CD4-positive, alpha-beta T cell treated with Interferon alpha-2 for 1 hour (primary cell): ENCODE results near the gene CCM2L.

Experiments
- DNase-seq, 2 donors: peaks; one replicate each; pipeline ENCODE4 v3.0.0-alpha.2; 2020 to 2022

Gene CCM2L

GRCh38 chr20:32010101-32010500, at the start of gene CCM2L:
CCM2L (plus strand) TSS chr20:32010438; CDS start chr20:32010455, 17 bp downstream.
- no peak for DNase-seq

- DNase-seq = no peak
These were observed 47.5 kb upstream of the CCM2L start for GRCh38 chr20:31962761-31963160.

DNA sequence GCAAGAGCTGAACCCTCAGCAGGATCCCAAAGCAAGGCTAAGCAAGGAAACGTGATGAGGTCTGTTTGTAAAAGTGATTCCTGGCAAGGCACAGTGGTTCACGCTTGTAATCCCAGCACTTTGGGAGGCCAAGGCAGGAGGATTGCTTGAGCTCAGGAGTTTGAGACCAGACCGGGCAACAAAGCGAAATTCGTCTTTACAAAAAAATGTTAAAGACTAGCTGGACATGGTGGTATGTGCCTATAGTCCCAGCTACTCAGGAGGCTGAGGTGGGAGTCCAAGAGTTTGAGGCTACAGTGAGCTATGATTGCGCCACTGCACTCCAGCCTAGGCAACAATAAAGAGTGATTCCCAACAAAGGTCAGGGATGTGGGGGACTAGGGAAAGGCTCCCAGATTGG, 46.3 kb upstream of the CCM2L start:
- no peak for DNase-seq

- no peak for DNase-seq
These were observed 43.1 kb upstream of the CCM2L start for GRCh38 chr20:31966991-31967655.

GRCh38 chr20:31967830-31968249, 42.4 kb upstream of the CCM2L start, which contains the start of gene XKR7:
XKR7 (plus strand) TSS chr20:31968151; CDS start chr20:31968176, 25 bp downstream.
- DNase-seq = peak; percentile 2 to 17

- peak; percentile 72 to 82 for DNase-seq
These were observed 41.7 kb upstream of the CCM2L start for GRCh38 chr20:31968291-31969126.

- DNase-seq = no peak
These were observed 40.2 kb upstream of the CCM2L start for GRCh38 chr20:31969991-31970390.

DNA sequence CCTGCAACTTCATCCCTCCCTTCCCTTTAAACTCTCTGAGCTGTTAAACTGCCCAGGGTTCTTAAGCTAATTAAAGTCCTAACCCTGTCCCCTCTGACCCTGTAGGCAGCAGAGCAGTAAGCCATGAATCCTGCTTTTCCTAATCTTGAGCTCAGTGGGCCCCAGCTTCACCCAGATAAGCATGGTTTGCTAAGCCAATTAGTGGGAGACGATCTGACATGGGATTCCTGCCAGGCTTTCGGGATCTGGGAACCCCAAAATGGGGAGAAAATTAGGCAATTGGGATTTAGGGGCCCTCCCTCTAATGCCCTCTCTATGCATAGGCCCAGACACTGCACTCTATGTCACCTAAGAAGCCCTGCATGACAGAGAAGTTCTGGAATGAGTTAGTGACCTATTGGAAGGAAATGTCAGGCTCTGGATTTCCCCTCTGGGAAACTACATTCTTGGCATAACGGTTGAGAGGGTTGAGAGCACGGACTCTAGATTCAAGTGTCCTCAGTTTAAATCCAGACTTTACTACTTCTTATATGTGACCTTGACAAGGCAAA, 37.7 kb upstream of the CCM2L start:
- DNase-seq = no peak

DNA sequence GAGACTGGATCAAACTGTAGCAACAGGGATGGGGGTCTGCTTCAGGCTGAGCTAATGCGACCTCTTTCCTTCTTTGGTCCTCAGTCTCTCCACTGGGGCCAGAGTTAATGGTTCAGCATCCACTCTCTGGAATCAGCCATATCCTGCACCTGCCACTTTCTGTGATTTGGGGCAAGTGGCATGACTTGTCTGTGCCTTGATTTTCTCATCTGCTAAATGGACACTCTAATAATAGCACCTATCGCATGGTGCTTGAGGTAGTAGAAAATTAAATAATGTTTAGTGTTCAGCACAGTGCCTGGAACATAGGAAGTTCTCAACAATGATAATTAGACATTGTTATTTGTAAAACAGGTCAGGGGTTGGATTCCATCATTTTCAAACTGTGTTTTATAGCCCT, 35.9 kb upstream of the CCM2L start:
- DNase-seq = no peak

DNA sequence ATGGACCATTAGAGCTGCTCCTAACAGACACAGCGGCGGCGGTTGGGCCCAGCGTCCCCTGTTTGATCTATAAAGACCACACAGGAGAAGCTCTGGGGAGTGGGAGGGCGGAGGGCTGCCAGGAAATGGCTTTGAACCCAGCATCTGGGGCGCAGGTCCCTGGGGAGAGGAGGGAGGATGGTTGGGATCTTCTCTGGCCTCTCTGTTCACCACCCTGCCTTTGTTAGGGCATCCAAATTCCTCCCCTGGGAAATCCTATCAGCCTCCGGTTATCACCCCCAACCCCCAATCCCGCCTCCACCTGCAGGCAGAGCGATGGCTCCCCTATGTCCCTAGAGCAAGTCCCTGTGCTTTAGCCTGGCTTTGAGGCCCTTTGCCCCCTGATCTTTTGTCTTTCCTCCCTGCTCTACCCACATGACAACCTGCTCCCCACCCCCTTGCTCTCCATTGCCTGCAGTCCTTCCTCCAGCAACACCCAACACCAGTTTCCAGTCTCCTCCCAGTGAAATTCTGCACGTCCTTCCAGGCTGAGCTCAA, 35.2 kb upstream of the CCM2L start:
- no peak for DNase-seq

DNA sequence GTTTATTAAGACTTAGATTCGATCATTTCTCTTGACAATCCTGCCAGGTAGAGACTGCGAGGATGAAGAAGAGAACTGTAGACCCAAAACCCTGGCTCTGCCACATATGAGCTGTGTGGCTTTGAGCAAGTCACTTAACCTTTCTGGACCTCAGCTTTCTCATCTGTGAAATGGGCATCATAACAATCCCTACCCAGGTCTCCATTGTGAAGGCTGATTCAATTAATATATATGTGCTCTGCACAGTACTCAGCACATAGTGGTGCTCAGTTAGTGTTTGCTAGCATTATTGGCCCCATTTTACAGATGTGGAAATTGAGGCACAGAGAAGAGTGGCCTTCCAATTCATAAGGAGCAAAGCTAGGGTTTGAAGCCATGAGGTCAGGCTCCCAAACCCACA, 34.4 kb upstream of the CCM2L start:
- no peak for DNase-seq

DNA sequence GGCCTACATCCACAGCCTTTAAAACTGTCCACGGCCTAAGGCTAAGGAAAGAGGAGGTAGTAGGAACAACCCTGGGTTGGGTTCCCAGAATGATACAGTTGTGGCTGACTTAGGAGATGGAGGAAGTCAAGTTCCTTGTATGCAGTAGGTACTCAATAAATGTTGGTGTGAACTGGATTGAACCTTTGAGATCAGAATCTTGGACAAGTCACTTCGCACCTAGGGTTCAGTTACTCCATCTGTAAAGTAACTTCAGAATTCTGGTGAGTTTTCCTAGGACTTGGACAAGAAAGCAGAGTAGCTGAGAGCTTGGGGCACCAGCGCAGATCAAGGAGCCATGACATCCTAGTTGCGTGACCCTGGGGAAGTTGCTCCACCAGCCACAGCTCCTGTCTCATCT, 33.2 kb upstream of the CCM2L start:
- no peak for DNase-seq

DNA sequence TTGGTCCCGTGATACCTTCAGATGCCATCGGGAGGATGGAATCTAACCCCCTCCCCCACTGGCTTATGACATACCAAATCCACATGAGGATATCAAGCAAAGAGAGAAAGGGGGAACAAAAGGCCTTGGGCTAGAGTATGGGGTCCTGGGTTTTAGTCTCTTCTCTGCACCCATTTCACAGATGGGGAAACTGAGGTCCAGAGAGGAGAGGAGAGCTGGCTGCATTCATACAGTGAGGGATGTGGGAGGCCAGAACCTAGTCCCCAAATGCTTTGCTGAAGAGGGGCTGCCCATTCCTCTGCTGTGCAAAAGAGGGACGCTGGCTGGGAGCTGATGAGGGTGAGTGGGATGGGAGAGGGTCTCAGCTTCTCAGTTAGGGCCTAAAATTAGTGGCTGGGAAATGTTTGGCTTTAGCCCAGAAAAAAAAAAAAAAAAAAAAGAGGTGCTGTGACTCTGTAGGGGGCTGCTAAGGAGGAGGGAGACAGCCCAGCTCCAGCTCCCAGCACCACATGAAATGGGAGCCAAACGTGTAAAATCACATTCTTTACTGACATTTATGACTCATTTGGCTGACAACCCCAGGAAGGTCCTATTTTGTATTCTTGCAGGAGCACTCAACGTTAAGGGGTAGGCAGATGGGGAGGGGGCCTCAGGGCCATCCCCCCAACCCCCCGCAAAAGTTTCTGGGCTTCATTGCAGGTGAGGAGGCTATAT, 30.4 kb upstream of the CCM2L start:
- no peak for DNase-seq

- DNase-seq = no peak
These were observed 28.5 kb upstream of the CCM2L start for GRCh38 chr20:31981784-31982183.

DNA sequence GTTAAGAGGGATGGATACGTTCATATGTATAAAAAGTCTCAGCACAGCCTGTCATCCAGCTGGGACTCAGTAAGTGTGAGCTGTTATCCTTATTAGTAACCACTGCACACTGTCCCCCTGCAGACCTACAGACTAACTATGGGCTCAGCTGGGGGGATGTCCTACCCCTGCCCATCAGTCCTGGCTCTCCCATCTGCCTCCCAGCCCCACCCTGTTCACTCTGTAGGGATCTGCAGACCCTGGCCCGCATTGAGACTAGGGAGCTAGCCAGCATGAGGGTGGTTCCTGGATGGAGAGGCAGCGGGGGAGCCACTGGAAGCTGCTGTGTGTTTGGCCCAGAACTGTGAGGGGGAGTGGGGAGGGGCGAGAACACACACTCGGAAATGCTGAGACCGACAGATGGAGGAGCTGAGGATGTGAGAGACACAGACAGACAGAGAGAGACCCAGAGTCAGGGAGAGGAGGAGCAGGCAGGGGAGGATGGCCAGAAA, 25.2 kb upstream of the CCM2L start:
- DNase-seq = no peak

DNA sequence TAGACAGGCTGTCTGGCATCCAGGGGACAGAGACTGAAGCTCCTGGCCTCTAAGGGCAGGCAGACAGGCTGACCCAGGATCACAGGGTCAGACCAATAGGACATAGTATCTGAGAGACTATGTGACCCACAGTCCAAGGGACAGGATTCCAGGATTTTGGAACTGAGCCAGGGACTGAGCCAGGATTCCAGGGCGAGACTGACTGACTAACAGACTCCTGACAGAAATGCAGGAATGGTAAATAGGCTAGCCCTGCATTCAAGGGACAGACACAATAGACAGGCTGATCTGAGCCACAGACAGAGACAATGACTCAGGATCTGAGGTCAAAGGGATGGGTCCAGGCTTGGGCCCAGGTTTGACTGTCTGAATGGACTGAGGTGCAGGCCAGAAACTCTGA, 22.5 kb upstream of the CCM2L start:
- no peak for DNase-seq

- DNase-seq = no peak
These were observed 21.7 kb upstream of the CCM2L start for GRCh38 chr20:31988430-31989015.

GRCh38 chr20:31989030-31989645, 21.1 kb upstream of the CCM2L start:
- no peak for DNase-seq

DNA sequence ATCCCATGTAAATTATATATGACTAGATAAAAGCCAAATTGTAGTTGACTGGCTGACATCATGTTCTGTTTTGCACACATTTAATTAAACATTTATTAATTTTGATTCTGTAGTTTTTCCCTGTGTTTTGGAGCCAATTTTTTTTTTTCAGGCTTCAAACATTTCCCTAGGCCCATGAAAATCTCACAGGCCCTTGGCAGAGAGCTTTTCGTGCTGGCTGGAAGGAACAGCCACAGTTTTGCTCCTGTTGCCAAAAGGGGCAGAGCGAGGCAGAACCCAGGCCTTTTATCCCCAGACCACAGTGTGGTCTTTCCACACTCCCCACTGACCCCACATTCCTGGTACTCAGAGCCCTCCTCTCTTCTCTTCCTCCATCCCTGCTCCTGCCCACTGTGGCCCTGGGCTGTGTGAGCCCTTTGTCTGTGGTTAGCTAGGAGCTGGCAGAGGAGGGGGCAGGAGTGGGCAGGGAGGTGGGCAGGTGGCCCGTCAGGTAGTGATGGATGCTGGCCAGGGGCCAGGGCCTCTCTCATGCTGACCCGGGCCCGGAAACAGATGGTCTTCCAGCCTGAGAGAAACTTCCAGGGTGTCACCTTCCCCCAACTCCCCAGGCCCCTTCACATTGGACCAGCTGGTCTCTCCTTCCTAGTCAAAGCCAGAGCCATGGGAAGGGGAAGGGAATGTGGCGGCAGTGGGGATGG, 19.4 kb upstream of the CCM2L start:
- no peak for DNase-seq

- DNase-seq = no peak
These were observed 18.9 kb upstream of the CCM2L start for GRCh38 chr20:31991339-31991705.

DNA sequence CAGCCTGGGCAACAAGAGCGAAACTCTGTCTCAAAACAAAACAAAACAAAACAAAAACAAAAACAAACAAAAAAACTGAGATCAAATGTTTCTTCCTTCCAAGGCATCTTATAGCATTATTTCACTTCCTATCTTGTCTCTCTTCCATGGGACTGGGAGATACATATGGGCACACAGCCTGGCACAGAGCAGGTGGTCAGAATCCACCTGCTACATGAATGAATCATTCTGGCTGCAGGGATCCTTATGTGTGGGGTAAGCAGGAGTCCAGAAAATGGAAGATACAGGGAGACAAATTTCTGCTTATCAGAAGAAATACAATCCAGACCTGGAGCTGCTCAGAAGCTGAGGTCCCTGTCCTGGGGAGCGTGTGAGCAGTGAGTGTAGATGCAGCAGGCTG, 18.2 kb upstream of the CCM2L start:
- DNase-seq = no peak
